ENCODE results near the gene NCR2. TPM values are rescaled to one million over a fixed set of nuclear protein-coding genes. Genes with fewer than 3 reads are reported as not detected.
A peak's percentile ranks its signal among the peaks of the same experiment; 100 is the strongest.

NCR2 gene
- total RNA-seq, 2 experiments from 2014 or later: not detected

DNA sequence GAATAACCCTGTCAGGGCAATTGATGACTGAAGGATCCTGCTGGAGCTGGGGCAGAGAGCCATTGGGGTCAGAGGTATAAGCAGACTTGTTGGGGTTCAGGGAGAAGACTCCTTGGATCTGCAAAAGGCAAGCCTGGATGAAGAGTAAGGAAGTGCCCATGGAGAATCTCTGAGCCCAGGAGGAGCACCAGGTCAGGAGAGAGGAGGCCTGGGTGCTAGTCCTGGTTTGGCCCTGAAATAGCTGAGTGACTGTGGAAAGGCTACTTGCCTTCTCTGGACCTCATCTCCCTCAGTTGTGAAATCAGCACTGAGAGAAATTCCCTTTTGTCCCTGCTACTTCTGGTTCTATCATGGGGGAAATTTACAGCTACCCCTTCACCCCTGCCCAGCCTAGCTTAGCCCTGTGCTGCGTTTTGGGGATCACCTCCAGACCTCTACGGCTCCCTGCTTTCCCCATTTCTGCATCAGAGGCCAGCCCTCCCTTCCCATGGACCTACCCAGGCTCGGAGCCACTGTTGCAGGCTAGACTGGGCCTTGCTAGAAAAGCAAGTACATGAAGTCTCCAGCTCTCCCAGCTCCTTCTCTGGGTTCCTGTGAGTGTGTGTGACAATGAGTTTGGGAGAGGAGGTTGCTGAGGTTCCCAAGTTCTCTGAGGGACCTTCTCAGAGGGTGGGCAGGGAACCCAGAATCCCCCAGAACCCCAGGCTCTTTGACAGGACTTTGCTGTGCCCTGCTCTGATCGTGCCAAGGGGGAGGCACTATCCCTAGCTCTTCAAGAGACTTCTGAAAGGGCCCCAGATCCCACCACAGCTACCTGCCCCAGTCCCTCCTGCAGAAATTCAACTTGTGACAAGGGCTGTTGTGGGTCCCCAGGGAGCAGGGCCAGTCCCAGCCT, 2.3 kb upstream of the NCR2 start:
- DNase-seq: no peak
- Mint-ChIP-seq H3K4me3 (no peak overlapping the region), H3K27me3 (peaks cover 5% of the 10 kb centered on the region), H3K36me3 (no peaks in the 10 kb centered on the region), H3K4me1 (ENCODE audit: low read depth) (peaks cover 24% of the 10 kb centered on the region), H3K9me3 (no peaks in the 10 kb centered on the region), H3K27ac (no peak overlapping the region)
- ChIA-PET CTCF (interaction anchor here (1.0 to 2.4 kb wide), 8 partner anchors 11 to 262 kb away, joined by 3 to 9 read pairs (median 4); no protein-coding TSS in a partner anchor), POLR2A (no interaction called here)
- intact Hi-C loops (cut with micrococcal nuclease): no loop called here

DNA sequence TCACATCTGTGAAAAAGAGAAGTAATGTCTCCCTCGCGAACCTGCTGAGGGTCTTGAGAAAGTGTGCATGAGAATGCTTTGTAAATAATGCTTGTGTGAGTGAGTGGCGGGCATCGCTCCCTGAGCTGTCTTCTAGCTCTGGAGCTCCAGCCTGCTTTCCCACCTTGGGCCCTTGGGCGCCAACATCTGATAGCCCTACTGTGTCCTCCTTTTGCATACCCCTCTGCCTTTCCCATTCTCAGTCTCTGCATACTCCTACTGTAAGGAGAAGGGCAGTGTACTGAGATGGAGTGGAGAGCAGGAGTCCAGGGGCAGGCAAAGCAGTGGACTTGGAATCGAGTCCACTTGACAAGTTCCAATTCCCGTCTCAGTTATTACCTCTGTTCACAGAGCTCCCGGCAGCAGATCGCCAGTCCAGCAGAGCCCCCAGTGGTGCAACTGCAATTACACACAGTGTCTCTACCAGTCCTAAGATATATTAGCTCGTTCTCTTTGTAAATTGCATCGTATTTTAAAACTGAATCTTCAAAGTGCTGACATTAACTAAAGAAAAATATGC, 847 bp upstream of the NCR2 start:
- intact Hi-C loops (cut with micrococcal nuclease): no loop called here
- H3K9me3 Mint-ChIP-seq: no peaks in the 10 kb centered on the region
- no peaks in the 10 kb centered on the region for H3K36me3 Mint-ChIP-seq
- no peak for DNase-seq
- POLR2A ChIA-PET: interaction anchor here (0.7 kb wide), 2 partner anchors 12 to 24 kb away, joined by 3 read pairs; no protein-coding TSS in a partner anchor
- no peaks in the 10 kb centered on the region for H3K27me3 Mint-ChIP-seq
- CTCF ChIA-PET: interaction anchor here (0.8 to 2.4 kb wide), 5 partner anchors 14 to 260 kb away, joined by 3 to 9 read pairs (median 4); no protein-coding TSS in a partner anchor
- no peak overlapping the region for H3K27ac Mint-ChIP-seq
- no peak overlapping the region for H3K4me3 Mint-ChIP-seq
- H3K4me1 Mint-ChIP-seq (ENCODE audit: low read depth): peaks cover 24% of the 10 kb centered on the region

DNA sequence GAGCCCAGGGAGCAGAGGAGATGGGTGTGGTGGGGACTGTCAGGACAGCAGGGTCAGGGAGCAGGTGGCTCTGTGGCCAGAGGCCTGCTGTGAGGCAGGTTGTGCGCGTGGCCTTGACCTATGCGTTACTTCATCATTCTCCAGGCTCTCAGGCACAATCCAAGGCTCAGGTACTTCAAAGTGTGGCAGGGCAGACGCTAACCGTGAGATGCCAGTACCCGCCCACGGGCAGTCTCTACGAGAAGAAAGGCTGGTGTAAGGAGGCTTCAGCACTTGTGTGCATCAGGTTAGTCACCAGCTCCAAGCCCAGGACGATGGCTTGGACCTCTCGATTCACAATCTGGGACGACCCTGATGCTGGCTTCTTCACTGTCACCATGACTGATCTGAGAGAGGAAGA, 535 bp downstream of the NCR2 start:
- Mint-ChIP-seq H3K4me1 (ENCODE audit: low read depth) (peaks cover 24% of the 10 kb centered on the region), H3K27me3 (no peaks in the 10 kb centered on the region), H3K4me3 (no peak overlapping the region), H3K27ac (no peak overlapping the region), H3K9me3 (no peaks in the 10 kb centered on the region), H3K36me3 (no peaks in the 10 kb centered on the region)
- CTCF ChIA-PET: no interaction called here
- DNase-seq: no peak
- intact Hi-C loops (cut with micrococcal nuclease): no loop called here
- POLR2A ChIA-PET: interaction anchor here (1.1 kb wide), 1 partner anchor 9 kb away, joined by 3 read pairs; no protein-coding TSS in a partner anchor

DNA sequence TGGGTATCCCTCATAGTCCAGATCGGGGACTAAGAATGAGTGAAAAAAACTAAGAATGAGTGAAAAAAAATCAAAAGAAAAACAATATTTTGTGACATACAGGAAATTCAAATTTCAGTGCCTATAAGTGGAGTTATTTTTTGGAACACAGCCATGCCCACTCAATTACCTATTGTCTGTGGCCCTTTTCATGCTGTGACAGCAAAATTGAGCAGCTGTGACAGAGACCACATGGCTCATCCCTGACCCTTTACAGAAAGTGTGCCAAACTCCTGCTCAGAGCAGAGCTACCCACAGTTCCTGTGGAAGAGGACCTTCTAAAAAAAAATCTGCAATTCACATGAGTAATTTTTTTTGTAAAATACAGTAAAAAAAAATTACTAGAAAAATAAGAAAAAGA, 1.4 kb downstream of the NCR2 start:
- Mint-ChIP-seq H3K9me3 (no peaks in the 10 kb centered on the region), H3K27me3 (no peaks in the 10 kb centered on the region), H3K4me3 (no peak overlapping the region), H3K4me1 (ENCODE audit: low read depth) (peaks cover 24% of the 10 kb centered on the region), H3K36me3 (no peaks in the 10 kb centered on the region), H3K27ac (no peak overlapping the region)
- ChIA-PET CTCF (interaction anchor here (2.3 kb wide), 1 partner anchor 32 kb away, joined by 5 read pairs; no protein-coding TSS in a partner anchor), POLR2A (no interaction called here)
- no peak for DNase-seq
- intact Hi-C loops (cut with micrococcal nuclease): no loop called here

DNA sequence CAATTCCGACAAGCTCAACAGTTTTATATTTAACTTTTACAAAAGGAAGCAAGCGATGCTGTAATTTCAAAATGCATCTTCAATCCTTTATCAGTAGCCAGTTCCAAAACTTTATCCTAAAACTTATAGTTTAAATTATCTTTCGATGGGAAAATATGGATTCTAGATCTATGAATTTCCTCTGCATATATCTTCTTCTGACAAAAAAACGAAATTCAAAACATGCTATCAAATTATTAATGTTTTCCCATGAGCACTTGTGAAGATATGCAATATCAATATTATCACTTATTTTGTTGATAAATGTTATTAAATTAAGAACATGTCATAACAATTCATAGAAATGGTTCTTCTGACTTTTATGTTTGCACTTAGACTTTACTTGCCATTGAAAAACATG, 2.3 kb downstream of the NCR2 start:
- POLR2A ChIA-PET: no interaction called here
- H3K36me3 Mint-ChIP-seq: no peaks in the 10 kb centered on the region

DNA sequence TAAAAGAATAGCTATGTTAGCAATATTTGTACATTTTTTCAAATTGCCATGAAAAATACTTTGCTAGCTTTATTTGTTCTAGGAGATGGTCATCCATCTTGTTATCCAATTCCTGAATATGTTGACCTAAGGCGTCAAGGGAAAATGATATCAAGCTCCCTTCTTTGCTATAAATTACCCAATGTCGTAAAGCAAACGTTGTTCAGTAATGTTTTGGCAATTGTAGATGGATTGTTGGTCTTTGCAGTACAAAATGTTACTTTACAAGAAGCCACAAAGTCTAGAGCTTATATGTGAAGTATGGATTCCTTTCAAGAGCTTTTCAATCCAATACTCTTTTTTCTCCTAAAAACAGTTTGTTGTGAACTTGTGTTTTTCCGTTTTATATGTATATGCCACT, 3.3 kb downstream of the NCR2 start:
- intact Hi-C loops (cut with micrococcal nuclease): no loop called here
- H3K9me3 Mint-ChIP-seq: no peaks in the 10 kb centered on the region
- DNase-seq: no peak
- no peak overlapping the region for H3K4me3 Mint-ChIP-seq
- H3K36me3 Mint-ChIP-seq: no peaks in the 10 kb centered on the region
- H3K27me3 Mint-ChIP-seq: no peaks in the 10 kb centered on the region
- no peak overlapping the region for H3K27ac Mint-ChIP-seq
- peaks cover 16% of the 10 kb centered on the region for H3K4me1 Mint-ChIP-seq (ENCODE audit: low read depth)
- ChIA-PET POLR2A (no interaction called here), CTCF (interaction anchor here (0.9 to 2.3 kb wide), 5 partner anchors 21 to 345 kb away, joined by 3 to 6 read pairs (median 5); no protein-coding TSS in a partner anchor)

More for the DNA sequence above, 2.3 kb downstream of the NCR2 start:
- CTCF ChIA-PET: interaction anchor here (1.0 to 2.3 kb wide), 3 partner anchors 31 to 346 kb away, joined by 3 to 6 read pairs (median 5); no protein-coding TSS in a partner anchor
- no peak for DNase-seq
- no peaks in the 10 kb centered on the region for H3K27me3 Mint-ChIP-seq
- H3K27ac Mint-ChIP-seq: no peak overlapping the region
- H3K9me3 Mint-ChIP-seq: no peaks in the 10 kb centered on the region
- H3K4me1 Mint-ChIP-seq (ENCODE audit: low read depth): peaks cover 20% of the 10 kb centered on the region
- H3K4me3 Mint-ChIP-seq: no peak overlapping the region
- intact Hi-C loops (cut with micrococcal nuclease): no loop called here

DNA sequence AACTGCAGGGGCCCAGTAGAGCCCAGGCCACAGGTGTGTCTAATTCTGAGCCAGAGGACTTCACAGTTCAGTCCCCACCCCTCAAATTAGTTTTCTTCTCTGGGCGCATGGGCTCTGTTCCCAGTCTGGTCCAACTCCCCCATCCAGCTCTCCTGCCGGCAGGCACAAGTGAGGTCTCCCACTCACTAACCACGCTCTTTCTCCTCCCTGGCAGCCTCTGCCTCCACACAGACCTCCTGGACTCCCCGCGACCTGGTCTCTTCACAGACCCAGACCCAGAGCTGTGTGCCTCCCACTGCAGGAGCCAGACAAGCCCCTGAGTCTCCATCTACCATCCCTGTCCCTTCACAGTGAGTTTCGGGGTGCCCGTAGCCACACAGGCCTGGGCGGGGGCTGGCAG, 6.2 kb downstream of the NCR2 start:
- peaks cover 16% of the 10 kb centered on the region for H3K4me1 Mint-ChIP-seq (ENCODE audit: low read depth)
- POLR2A ChIA-PET: no interaction called here
- DNase-seq: no peak
- H3K36me3 Mint-ChIP-seq: no peaks in the 10 kb centered on the region
- no peaks in the 10 kb centered on the region for H3K27me3 Mint-ChIP-seq
- no peak overlapping the region for H3K27ac Mint-ChIP-seq
- H3K4me3 Mint-ChIP-seq: no peak overlapping the region
- intact Hi-C loops (cut with micrococcal nuclease): no loop called here
- CTCF ChIA-PET: interaction anchor here (1.0 kb wide), 1 partner anchor 27 kb away, joined by 4 read pairs; no protein-coding TSS in a partner anchor
- no peaks in the 10 kb centered on the region for H3K9me3 Mint-ChIP-seq

DNA sequence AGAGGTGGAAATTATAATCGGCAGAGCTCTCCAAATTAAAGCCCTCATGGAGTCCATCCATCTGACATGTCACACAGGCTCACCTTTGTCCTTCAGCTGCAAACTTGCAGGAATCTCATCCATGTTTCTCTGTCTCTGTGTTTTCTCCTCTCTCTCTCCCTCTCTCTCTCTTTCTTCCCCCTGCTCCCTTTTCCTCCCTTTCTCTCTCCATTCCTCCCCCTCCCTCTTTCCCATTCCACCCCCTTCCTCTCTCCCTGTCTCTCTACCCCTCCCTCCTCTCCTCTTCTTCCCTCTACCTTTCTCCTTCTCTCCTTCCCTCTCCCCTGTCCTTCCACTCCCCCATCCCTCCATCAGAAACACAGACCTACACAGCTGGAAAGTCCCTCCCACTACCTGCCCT, 6.8 kb downstream of the NCR2 start:
- POLR2A ChIA-PET: no interaction called here
- no peak for DNase-seq
- H3K9me3 Mint-ChIP-seq: no peaks in the 10 kb centered on the region
- no peak overlapping the region for H3K27ac Mint-ChIP-seq
- no peak overlapping the region for H3K4me3 Mint-ChIP-seq
- intact Hi-C loops (cut with micrococcal nuclease): no loop called here
- H3K36me3 Mint-ChIP-seq: no peaks in the 10 kb centered on the region
- CTCF ChIA-PET: interaction anchor here (1.0 kb wide), 1 partner anchor 27 kb away, joined by 4 read pairs; no protein-coding TSS in a partner anchor
- H3K4me1 Mint-ChIP-seq (ENCODE audit: low read depth): peaks cover 16% of the 10 kb centered on the region
- no peaks in the 10 kb centered on the region for H3K27me3 Mint-ChIP-seq

DNA sequence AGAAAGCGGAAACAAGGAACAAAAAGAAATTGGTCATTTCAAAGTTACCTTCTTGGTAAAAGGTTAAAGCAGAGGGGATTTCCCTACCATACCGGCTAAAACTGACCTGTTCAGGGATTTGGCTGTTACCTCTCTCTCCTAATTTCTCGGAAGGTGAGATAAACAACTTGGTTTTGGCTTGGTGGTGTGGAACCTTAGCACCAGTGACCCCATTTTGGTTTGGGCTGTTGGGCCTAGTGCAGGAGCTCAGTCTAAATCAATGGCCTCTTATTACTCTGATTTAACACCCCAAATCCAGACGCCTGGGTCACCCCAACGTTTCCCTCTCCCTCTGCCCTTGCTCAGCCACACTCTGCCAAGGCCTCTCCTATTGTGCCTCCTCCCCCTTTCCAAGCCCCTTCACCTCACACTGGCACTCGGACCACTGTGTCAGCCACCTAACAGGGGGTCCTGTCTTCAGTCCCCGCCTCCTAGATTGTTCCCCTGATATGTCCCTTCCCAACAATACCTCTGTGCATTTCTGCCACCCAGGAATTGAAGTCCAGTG, 8.3 kb downstream of the NCR2 start:
- ChIA-PET POLR2A (no interaction called here), CTCF (interaction anchor here (1.8 kb wide), 1 partner anchor 11 kb away, joined by 6 read pairs; no protein-coding TSS in a partner anchor)
- no peak overlapping the region for H3K4me3 Mint-ChIP-seq
- DNase-seq: no peak
- peaks cover 4% of the 10 kb centered on the region for H3K27me3 Mint-ChIP-seq
- H3K27ac Mint-ChIP-seq: no peak overlapping the region
- H3K36me3 Mint-ChIP-seq: no peaks in the 10 kb centered on the region
- intact Hi-C loops (cut with micrococcal nuclease): no loop called here
- H3K4me1 Mint-ChIP-seq (ENCODE audit: low read depth): peaks cover 16% of the 10 kb centered on the region
- peaks cover 4% of the 10 kb centered on the region for H3K9me3 Mint-ChIP-seq

DNA sequence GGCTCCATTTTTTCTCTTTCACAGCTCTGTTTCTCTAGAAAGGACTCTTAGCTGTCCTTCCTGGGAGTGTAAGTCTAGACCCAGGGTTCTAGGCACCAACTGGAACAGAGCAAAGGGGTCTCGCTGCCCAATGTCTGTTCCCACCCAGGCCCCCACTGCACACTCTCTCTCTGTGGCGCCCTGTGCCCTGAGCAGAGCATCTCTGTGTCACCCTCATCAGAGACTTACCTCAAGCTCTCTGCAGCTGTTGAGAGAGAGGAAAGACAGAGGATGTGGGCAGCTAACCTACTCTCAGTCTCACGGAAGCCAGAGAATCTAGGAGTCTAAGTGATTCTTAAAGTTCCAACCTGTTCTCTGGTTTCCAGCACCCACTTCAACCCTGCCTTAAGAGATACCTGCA, 9.5 kb downstream of the NCR2 start:
- intact Hi-C loops (cut with micrococcal nuclease): no loop called here
- no peaks in the 10 kb centered on the region for H3K36me3 Mint-ChIP-seq
- CTCF ChIA-PET: interaction anchor here (0.9 to 1.8 kb wide), 3 partner anchors 12 to 162 kb away, joined by 3 to 6 read pairs (median 3); no protein-coding TSS in a partner anchor

DNA sequence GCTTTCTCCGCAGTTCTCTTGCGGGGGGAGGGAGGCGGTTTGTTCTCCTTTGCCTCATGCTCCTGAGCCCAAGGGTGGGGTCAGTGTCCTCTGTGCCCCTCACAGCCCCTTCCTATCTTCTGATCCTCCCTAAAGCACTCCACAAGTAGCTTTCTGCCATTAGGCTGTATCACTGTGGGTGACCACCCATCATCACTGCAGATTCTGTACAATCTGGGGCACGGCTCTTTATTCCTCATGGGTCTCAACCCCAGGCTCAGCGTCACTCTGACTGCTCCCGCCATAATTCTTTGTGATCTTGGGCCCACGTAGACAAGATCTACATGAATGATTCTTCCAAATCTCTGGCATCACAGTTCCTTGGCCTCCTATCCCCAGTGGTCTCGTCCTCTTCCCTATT, 10.5 kb downstream of the NCR2 start:
- ChIA-PET POLR2A (no interaction called here), CTCF (interaction anchor here (1.5 kb wide), 1 partner anchor 21 kb away, joined by 3 read pairs; no protein-coding TSS in a partner anchor)
- Mint-ChIP-seq H3K9me3 (peaks cover 5% of the 10 kb centered on the region), H3K4me1 (ENCODE audit: low read depth) (peaks cover 16% of the 10 kb centered on the region), H3K4me3 (no peak overlapping the region), H3K36me3 (no peaks in the 10 kb centered on the region), H3K27me3 (peaks cover 15% of the 10 kb centered on the region), H3K27ac (no peak overlapping the region)
- intact Hi-C loops (cut with micrococcal nuclease): no loop called here
- no peak for DNase-seq

More for the DNA sequence above, 9.5 kb downstream of the NCR2 start:
- Mint-ChIP-seq H3K27me3 (peaks cover 7% of the 10 kb centered on the region), H3K9me3 (peaks cover 5% of the 10 kb centered on the region), H3K27ac (no peak overlapping the region), H3K4me3 (no peak overlapping the region), H3K4me1 (ENCODE audit: low read depth) (peaks cover 16% of the 10 kb centered on the region)
- DNase-seq: peak; percentile 22
- POLR2A ChIA-PET: interaction anchor here (0.9 kb wide), 1 partner anchor 9 kb away, joined by 3 read pairs; the partner anchor contains the start of gene NCR2

DNA sequence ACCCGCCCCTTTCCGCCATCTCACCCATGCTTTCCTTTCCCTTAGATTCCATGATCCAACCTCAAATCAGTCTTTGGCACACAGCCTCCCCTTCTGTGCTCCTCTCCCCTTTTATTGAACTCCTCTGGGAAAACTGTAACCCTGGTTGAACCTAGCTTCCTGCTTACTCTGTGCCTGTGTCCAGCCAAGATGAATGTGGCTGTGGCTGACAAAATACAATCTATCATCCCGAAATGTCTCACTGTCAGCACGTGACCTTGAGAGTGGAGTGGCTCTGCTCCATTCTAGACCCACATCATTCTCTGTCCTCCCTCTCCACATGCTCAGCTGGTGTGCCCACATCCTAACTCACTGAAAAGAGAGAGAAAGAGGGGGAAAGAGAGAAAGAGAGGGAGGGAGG, 11.0 kb downstream of the NCR2 start:
- no peak for DNase-seq
- no peak overlapping the region for H3K27ac Mint-ChIP-seq
- H3K4me1 Mint-ChIP-seq (ENCODE audit: low read depth): peaks cover 16% of the 10 kb centered on the region
- H3K36me3 Mint-ChIP-seq: no peaks in the 10 kb centered on the region
- ChIA-PET CTCF (interaction anchor here (1.5 kb wide), 1 partner anchor 21 kb away, joined by 3 read pairs; no protein-coding TSS in a partner anchor), POLR2A (no interaction called here)
- H3K27me3 Mint-ChIP-seq: peaks cover 15% of the 10 kb centered on the region
- intact Hi-C loops (cut with micrococcal nuclease): no loop called here
- H3K9me3 Mint-ChIP-seq: peaks cover 5% of the 10 kb centered on the region
- H3K4me3 Mint-ChIP-seq: no peak overlapping the region
